Measurements from ENCODE around the gene SLIT1.

The SLIT1 gene

GRCh38 chr10:97150616-97151015 is 35.1 kb downstream of the SLIT1 start:
- H3K36me3 ChIP-seq (ENCODE audit: insufficient read depth, low read depth, low read length) = no peaks in the 10 kb centered on the region
- no peaks in the 10 kb centered on the region for H3K27me3 ChIP-seq (ENCODE audit: insufficient read depth, low read length)

GRCh38 chr10:97150013-97150595 is 35.7 kb downstream of the SLIT1 start:
- H3K27ac ChIP-seq (ENCODE audit: low read length) = no peak overlapping the region
- no peaks in the 10 kb centered on the region for H3K4me1 ChIP-seq (ENCODE audit: insufficient read depth, low read length)
- H3K36me3 ChIP-seq (ENCODE audit: insufficient read depth, low read depth, low read length) = no peaks in the 10 kb centered on the region
- no peak overlapping the region for H3K9ac ChIP-seq (ENCODE audit: low read depth, low read length)
- H3K9me3 ChIP-seq (ENCODE audit: insufficient read depth, low read depth, low read length) = no peaks in the 10 kb centered on the region
- H3K4me3 ChIP-seq (ENCODE audit: low read length) = no peak overlapping the region
- no peaks in the 10 kb centered on the region for H3K27me3 ChIP-seq (ENCODE audit: insufficient read depth, low read length)

More at GRCh38 chr10:97150616-97151015, 35.1 kb downstream of the SLIT1 start:
- no peaks in the 10 kb centered on the region for H3K9me3 ChIP-seq (ENCODE audit: insufficient read depth, low read depth, low read length)
- H3K9ac ChIP-seq (ENCODE audit: low read depth, low read length) = no peak overlapping the region
- H3K27ac ChIP-seq (ENCODE audit: low read length) = no peak overlapping the region
- H3K4me1 ChIP-seq (ENCODE audit: insufficient read depth, low read length) = no peaks in the 10 kb centered on the region
- H3K4me3 ChIP-seq (ENCODE audit: low read length) = no peak overlapping the region

- H3K9me3 ChIP-seq (ENCODE audit: insufficient read depth, low read depth, low read length) = no peaks in the 10 kb centered on the region
- no peak overlapping the region for H3K27ac ChIP-seq (ENCODE audit: low read length)
- no peak overlapping the region for H3K4me3 ChIP-seq (ENCODE audit: low read length)
- no peaks in the 10 kb centered on the region for H3K27me3 ChIP-seq (ENCODE audit: insufficient read depth, low read length)
- H3K4me1 ChIP-seq (ENCODE audit: insufficient read depth, low read length) = no peaks in the 10 kb centered on the region
- no peak overlapping the region for H3K9ac ChIP-seq (ENCODE audit: low read depth, low read length)
- H3K36me3 ChIP-seq (ENCODE audit: insufficient read depth, low read depth, low read length) = no peaks in the 10 kb centered on the region
These were observed 36.7 kb downstream of the SLIT1 start for GRCh38 chr10:97149079-97149531.

GRCh38 chr10:97144297-97144696 is 41.5 kb downstream of the SLIT1 start:
- H3K4me3 ChIP-seq (ENCODE audit: low read length) = no peak overlapping the region
- H3K27ac ChIP-seq (ENCODE audit: low read length) = no peak overlapping the region
- H3K36me3 ChIP-seq (ENCODE audit: insufficient read depth, low read depth, low read length) = no peaks in the 10 kb centered on the region
- no peaks in the 10 kb centered on the region for H3K9me3 ChIP-seq (ENCODE audit: insufficient read depth, low read depth, low read length)
- H3K9ac ChIP-seq (ENCODE audit: low read depth, low read length) = no peak overlapping the region
- peaks cover 24% of the 10 kb centered on the region for H3K27me3 ChIP-seq (ENCODE audit: insufficient read depth, low read length)
- peaks cover 15% of the 10 kb centered on the region for H3K4me1 ChIP-seq (ENCODE audit: insufficient read depth, low read length)

DNA sequence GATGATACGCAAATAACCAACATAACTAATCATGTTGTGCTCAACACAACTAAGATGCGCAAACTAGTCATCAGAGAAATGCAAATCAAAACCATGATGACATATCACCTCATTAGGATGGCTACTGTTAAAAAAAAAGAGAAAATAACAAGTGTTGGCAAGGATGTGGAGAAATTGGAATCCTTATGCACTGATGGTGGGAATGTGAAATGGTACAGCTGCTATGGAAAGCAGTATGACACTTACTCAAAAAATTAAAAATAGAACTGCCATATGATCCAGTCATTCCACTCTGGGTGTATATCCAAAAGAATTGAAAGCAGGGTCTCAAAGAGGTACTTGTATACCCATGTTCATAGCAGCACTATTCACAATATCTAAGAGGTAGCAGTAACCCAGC is 42.9 kb downstream of the SLIT1 start:
- no peaks in the 10 kb centered on the region for H3K36me3 ChIP-seq (ENCODE audit: insufficient read depth, low read depth, low read length)
- no peak overlapping the region for H3K9ac ChIP-seq (ENCODE audit: low read depth, low read length)
- H3K27ac ChIP-seq (ENCODE audit: low read length) = no peak overlapping the region
- H3K4me3 ChIP-seq (ENCODE audit: low read length) = no peak overlapping the region
- peaks cover 15% of the 10 kb centered on the region for H3K4me1 ChIP-seq (ENCODE audit: insufficient read depth, low read length)
- H3K9me3 ChIP-seq (ENCODE audit: insufficient read depth, low read depth, low read length) = no peaks in the 10 kb centered on the region
- peaks cover 27% of the 10 kb centered on the region for H3K27me3 ChIP-seq (ENCODE audit: insufficient read depth, low read length)

- H3K27ac ChIP-seq (ENCODE audit: low read length) = no peak overlapping the region
- H3K9me3 ChIP-seq (ENCODE audit: insufficient read depth, low read depth, low read length) = no peaks in the 10 kb centered on the region
- H3K4me1 ChIP-seq (ENCODE audit: insufficient read depth, low read length) = peaks cover 15% of the 10 kb centered on the region
- H3K36me3 ChIP-seq (ENCODE audit: insufficient read depth, low read depth, low read length) = no peaks in the 10 kb centered on the region
- H3K4me3 ChIP-seq (ENCODE audit: low read length) = 0 out of 2 replicates have a peak overlapping the region, but pooled peaks have one; percentile 7
- peak overlapping the region; percentile 19; the same call in 1 of the 2 replicates for H3K9ac ChIP-seq (ENCODE audit: low read depth, low read length)
- H3K27me3 ChIP-seq (ENCODE audit: insufficient read depth, low read length) = peaks cover 27% of the 10 kb centered on the region
These were observed 44.6 kb downstream of the SLIT1 start for GRCh38 chr10:97140902-97141745.

- Histone ChIP-seq H3K9ac (ENCODE audit: low read depth, low read length) (peak overlapping the region; percentile 19; the same call in 1 of the 2 replicates), H3K27ac (ENCODE audit: low read length) (no peak overlapping the region), H3K27me3 (ENCODE audit: insufficient read depth, low read length) (peaks cover 27% of the 10 kb centered on the region), H3K4me1 (ENCODE audit: insufficient read depth, low read length) (peaks cover 15% of the 10 kb centered on the region), H3K9me3 (ENCODE audit: insufficient read depth, low read depth, low read length) (no peaks in the 10 kb centered on the region), H3K4me3 (ENCODE audit: low read length) (0 out of 2 replicates have a peak overlapping the region, but pooled peaks have one; percentile 7), H3K36me3 (ENCODE audit: insufficient read depth, low read depth, low read length) (no peaks in the 10 kb centered on the region)
These were observed 45.5 kb downstream of the SLIT1 start for GRCh38 chr10:97140049-97140846.

DNA sequence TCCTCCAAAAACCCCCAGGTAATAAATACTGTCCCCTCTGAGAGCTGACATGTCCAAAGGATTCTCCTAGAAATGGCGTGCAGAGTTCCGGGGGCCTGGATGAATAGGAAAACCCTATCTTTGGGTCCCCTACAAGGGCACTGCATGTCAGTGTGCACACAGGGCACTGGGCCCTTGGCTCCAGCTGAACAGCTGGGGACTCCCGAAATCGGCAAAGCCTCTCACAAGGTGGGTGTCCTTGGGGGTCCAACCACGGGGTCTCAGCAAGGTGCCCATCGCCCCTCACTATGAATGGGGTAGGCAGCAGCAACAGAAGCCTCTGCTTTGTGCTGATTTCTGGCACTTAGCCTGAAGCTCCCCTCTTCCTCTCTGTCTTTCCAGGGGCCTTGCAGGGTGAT is 46.1 kb downstream of the SLIT1 start:
- no peaks in the 10 kb centered on the region for H3K36me3 ChIP-seq (ENCODE audit: insufficient read depth, low read depth, low read length)
- H3K9ac ChIP-seq (ENCODE audit: low read depth, low read length) = no peak overlapping the region
- H3K27me3 ChIP-seq (ENCODE audit: insufficient read depth, low read length) = peaks cover 27% of the 10 kb centered on the region

DNA sequence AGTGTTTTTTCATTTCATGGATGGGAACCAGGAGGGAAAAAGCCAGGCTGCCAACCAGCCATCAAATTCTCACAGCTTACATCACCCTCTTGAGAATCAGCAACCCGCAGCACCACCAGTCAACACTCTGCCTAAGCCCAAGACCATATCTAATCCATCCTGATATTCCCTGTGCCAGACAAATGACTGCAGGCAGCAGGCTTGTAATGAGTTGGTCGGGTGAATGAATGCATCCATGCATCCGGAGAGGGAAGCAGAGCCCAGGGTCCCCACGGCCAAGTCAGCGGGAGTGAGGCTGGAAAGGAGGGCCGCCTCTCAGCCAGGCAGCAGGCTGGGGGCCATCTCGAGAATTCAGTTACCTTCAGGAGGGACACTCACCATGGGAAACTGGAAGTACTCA is 46.9 kb downstream of the SLIT1 start:
- Histone ChIP-seq H3K9ac (ENCODE audit: low read depth, low read length) (no peak overlapping the region), H3K27ac (ENCODE audit: low read length) (no peak overlapping the region), H3K4me1 (ENCODE audit: insufficient read depth, low read length) (peaks cover 15% of the 10 kb centered on the region), H3K9me3 (ENCODE audit: insufficient read depth, low read depth, low read length) (no peaks in the 10 kb centered on the region), H3K36me3 (ENCODE audit: insufficient read depth, low read depth, low read length) (no peaks in the 10 kb centered on the region), H3K4me3 (ENCODE audit: low read length) (no peak overlapping the region), H3K27me3 (ENCODE audit: insufficient read depth, low read length) (peaks cover 27% of the 10 kb centered on the region)

More for the DNA sequence above, 46.1 kb downstream of the SLIT1 start:
- Histone ChIP-seq H3K9me3 (ENCODE audit: insufficient read depth, low read depth, low read length) (no peaks in the 10 kb centered on the region), H3K4me1 (ENCODE audit: insufficient read depth, low read length) (peaks cover 15% of the 10 kb centered on the region), H3K27ac (ENCODE audit: low read length) (no peak overlapping the region), H3K4me3 (ENCODE audit: low read length) (no peak overlapping the region)

DNA sequence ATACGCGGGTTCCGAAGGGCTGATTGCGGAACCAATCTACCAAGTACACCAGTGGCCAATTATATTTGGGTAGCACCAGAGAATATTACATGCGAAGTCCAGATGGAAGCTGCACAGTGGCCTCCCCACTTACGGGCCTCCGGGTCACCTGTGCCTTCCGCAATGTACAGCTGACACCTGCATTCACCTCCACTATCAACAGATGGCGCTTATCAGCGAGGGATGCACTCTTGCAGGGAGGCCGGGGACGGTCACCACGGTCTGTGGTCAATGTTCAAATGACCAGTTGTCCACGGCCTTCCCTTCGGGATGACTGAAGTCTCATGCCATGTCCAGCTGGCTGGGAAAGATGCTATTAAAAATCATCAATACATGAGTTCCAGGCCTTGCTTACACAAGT is 47.6 kb downstream of the SLIT1 start:
- H3K36me3 ChIP-seq (ENCODE audit: insufficient read depth, low read depth, low read length) = no peaks in the 10 kb centered on the region
- H3K9me3 ChIP-seq (ENCODE audit: insufficient read depth, low read depth, low read length) = no peaks in the 10 kb centered on the region
- H3K4me3 ChIP-seq (ENCODE audit: low read length) = no peak overlapping the region
- peaks cover 15% of the 10 kb centered on the region for H3K4me1 ChIP-seq (ENCODE audit: insufficient read depth, low read length)
- H3K9ac ChIP-seq (ENCODE audit: low read depth, low read length) = no peak overlapping the region
- no peak overlapping the region for H3K27ac ChIP-seq (ENCODE audit: low read length)
- peaks cover 27% of the 10 kb centered on the region for H3K27me3 ChIP-seq (ENCODE audit: insufficient read depth, low read length)

DNA sequence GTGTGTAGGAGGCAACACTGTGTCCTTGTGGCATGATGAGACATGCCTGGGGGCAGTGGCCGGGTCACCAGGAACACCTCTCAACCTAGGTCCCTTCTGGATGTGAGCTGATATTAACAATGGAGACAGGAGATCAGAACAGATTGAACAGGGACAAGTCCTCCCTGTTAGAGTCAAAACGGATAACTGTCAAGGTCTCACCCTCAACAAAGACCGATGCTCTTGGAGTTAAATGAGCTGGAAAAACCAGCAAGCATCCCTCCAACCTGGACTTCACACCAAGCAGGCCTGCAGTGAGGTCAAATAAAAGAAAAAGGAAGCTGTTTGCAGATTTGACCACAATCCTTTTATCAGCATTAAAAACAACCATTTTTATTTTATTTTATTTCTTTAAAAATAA is 49.0 kb downstream of the SLIT1 start:
- Histone ChIP-seq H3K9me3 (ENCODE audit: insufficient read depth, low read depth, low read length) (no peaks in the 10 kb centered on the region), H3K27me3 (ENCODE audit: insufficient read depth, low read length) (peaks cover 25% of the 10 kb centered on the region), H3K27ac (ENCODE audit: low read length) (no peak overlapping the region), H3K9ac (ENCODE audit: low read depth, low read length) (no peak overlapping the region), H3K4me1 (ENCODE audit: insufficient read depth, low read length) (peaks cover 15% of the 10 kb centered on the region), H3K36me3 (ENCODE audit: insufficient read depth, low read depth, low read length) (no peaks in the 10 kb centered on the region), H3K4me3 (ENCODE audit: low read length) (no peak overlapping the region)
